ENCODE results near the gene ADK.

DNA sequence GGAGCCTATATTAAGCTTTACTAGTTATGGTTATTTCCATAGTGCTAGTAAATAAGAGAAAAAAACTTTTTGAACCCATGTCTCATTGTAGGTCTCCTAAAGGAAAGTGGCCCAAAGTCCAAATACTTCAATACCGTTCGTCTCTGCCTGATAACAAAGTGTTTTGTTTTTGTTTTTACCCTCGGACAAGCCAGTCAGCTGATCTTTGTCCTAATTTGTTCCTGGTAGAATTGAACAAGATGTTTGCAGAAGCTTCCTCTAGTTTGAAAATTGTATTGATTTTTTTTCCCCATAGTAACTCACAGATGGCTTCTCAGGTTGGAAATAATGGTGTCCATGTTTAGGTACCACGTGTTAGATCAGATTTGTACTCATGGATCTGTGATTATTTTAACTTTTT, 339.5 kb downstream of the ADK start:
- TF ChIP-seq, protein P1, sequence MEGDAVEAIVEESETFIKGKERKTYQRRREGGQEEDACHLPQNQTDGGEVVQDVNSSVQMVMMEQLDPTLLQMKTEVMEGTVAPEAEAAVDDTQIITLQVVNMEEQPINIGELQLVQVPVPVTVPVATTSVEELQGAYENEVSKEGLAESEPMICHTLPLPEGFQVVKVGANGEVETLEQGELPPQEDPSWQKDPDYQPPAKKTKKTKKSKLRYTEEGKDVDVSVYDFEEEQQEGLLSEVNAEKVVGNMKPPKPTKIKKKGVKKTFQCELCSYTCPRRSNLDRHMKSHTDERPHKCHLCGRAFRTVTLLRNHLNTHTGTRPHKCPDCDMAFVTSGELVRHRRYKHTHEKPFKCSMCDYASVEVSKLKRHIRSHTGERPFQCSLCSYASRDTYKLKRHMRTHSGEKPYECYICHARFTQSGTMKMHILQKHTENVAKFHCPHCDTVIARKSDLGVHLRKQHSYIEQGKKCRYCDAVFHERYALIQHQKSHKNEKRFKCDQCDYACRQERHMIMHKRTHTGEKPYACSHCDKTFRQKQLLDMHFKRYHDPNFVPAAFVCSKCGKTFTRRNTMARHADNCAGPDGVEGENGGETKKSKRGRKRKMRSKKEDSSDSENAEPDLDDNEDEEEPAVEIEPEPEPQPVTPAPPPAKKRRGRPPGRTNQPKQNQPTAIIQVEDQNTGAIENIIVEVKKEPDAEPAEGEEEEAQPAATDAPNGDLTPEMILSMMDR (IDR thresholded peaks at IDR 0.05; ENCODE audit: insufficient read depth, low read length): no peak
- TF ChIP-seq, protein P2, sequence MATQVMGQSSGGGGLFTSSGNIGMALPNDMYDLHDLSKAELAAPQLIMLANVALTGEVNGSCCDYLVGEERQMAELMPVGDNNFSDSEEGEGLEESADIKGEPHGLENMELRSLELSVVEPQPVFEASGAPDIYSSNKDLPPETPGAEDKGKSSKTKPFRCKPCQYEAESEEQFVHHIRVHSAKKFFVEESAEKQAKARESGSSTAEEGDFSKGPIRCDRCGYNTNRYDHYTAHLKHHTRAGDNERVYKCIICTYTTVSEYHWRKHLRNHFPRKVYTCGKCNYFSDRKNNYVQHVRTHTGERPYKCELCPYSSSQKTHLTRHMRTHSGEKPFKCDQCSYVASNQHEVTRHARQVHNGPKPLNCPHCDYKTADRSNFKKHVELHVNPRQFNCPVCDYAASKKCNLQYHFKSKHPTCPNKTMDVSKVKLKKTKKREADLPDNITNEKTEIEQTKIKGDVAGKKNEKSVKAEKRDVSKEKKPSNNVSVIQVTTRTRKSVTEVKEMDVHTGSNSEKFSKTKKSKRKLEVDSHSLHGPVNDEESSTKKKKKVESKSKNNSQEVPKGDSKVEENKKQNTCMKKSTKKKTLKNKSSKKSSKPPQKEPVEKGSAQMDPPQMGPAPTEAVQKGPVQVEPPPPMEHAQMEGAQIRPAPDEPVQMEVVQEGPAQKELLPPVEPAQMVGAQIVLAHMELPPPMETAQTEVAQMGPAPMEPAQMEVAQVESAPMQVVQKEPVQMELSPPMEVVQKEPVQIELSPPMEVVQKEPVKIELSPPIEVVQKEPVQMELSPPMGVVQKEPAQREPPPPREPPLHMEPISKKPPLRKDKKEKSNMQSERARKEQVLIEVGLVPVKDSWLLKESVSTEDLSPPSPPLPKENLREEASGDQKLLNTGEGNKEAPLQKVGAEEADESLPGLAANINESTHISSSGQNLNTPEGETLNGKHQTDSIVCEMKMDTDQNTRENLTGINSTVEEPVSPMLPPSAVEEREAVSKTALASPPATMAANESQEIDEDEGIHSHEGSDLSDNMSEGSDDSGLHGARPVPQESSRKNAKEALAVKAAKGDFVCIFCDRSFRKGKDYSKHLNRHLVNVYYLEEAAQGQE (IDR thresholded peaks at IDR 0.05; ENCODE audit: insufficient replicate concordance, low read depth): no peak

Data from HL-60 (cell line).